SK-N-SH (cell line): Measurements from ENCODE around the gene SEC31B. TPM values are rescaled to one million over a fixed set of nuclear protein-coding genes. Genes with fewer than 3 reads are reported as not detected.

ENCODE experiments used
- CTCF ChIA-PET: fragments of 300-600, 350-600 bp; formaldehyde crosslinking; extraction: SDS; loops from one replicate; lab custom pipeline; 2021; lab: Yijun Ruan, JAX
- POLR2A ChIA-PET: fragments of 350-600 bp; sonication (Branson Sonifier 250); formaldehyde crosslinking; extraction: SDS; loops from one replicate; lab custom pipeline; 2020; ENCODE audit warnings: antibody characterized with exemption, inconsistent platforms; lab: Yijun Ruan, JAX
- DNase-seq: peaks from one replicate; pipeline ENCODE4 v3.0.0; 2012
- H2AFZ ChIP-seq: fragments of 200-600 bp; sonication (generic); 2 replicates; pipeline ENCODE4 v1.8.1; 2016; ENCODE audit warnings: antibody characterized with exemption, mild to moderate bottlenecking, low read depth
- H3F3A ChIP-seq: fragments of 200-600 bp; sonication (generic); replicated peaks from 2 replicates; pipeline ENCODE3; 2016; ENCODE audit warnings: antibody characterized with exemption, mild to moderate bottlenecking; ENCODE audit not compliant: insufficient read depth
- H3K27ac ChIP-seq, 2 experiments: fragments of 200-500 bp in 1 of 2; fragments of 200-600 bp in 1 of 2; sonication (Bioruptor generic) in 1 of 2; sonication (generic), shearing (Covaris generic) in 1 of 2; 2 replicates each; pipeline versions ENCODE4 v1.5.1 to v1.6.1; 2014 to 2016; ENCODE audit warnings: low read depth in 2 of 2, inconsistent platforms in 1 of 2, low read length in 1 of 2, mild to moderate bottlenecking in 1 of 2, mixed read lengths in 1 of 2
- H3K27me3 ChIP-seq: fragments of 200-600 bp; sonication (generic), shearing (Covaris generic); 2 replicates; pipeline ENCODE4 v1.6.1; 2016; ENCODE audit warnings: mixed run types; ENCODE audit not compliant: insufficient read depth
- H3K36me3 ChIP-seq, 2 experiments: fragments of 200-500 bp in 1 of 2; fragments of 200-600 bp in 1 of 2; sonication (Bioruptor generic) in 1 of 2; sonication (generic) in 1 of 2; replicated peaks in 1 of 2; 2 replicates each; pipeline versions ENCODE3 to v1.5.1; 2014 to 2016; ENCODE audit warnings: low read length in 1 of 2, mild to moderate bottlenecking in 1 of 2; ENCODE audit not compliant: insufficient read depth in 2 of 2, control insufficient read depth in 1 of 2
- H3K4me1 ChIP-seq, 2 experiments: fragments of 200-500 bp in 1 of 2; fragments of 200-600 bp in 1 of 2; sonication (Bioruptor generic) in 1 of 2; sonication (generic), shearing (Covaris generic) in 1 of 2; 2 replicates each; pipeline versions ENCODE4 v1.5.1 to v1.6.1; 2014 to 2016; ENCODE audit warnings: low read depth in 1 of 2, low read length in 1 of 2, mixed run types in 1 of 2; ENCODE audit not compliant: insufficient read depth in 2 of 2, control insufficient read depth in 1 of 2
- H3K4me2 ChIP-seq: fragments of 200-600 bp; sonication (generic), shearing (Covaris generic); 2 replicates; pipeline ENCODE4 v1.6.1; 2017; ENCODE audit warnings: mixed run types
- H3K4me3 ChIP-seq, 2 experiments: fragments of 200-500 bp in 1 of 2; fragments of 200-600 bp in 1 of 2; sonication (Bioruptor generic) in 1 of 2; sonication (generic), shearing (Covaris generic) in 1 of 2; 2 replicates each; pipeline versions ENCODE4 v1.5.1 to v1.8.1; 2014 to 2016; ENCODE audit warnings: low read depth in 2 of 2, inconsistent platforms in 1 of 2, low read length in 1 of 2, mild to moderate bottlenecking in 1 of 2, mixed read lengths in 1 of 2, moderate library complexity in 1 of 2
- H3K79me2 ChIP-seq: fragments of 200-600 bp; sonication (generic); 2 replicates; pipeline ENCODE4 v1.8.1; 2017; ENCODE audit warnings: mild to moderate bottlenecking; ENCODE audit not compliant: insufficient read depth
- H3K9ac ChIP-seq: fragments of 200-600 bp; sonication (generic); 2 replicates; pipeline ENCODE4 v1.6.1; 2017; ENCODE audit warnings: mixed run types
- H3K9me2 ChIP-seq: fragments of 200-600 bp; sonication (generic); 2 replicates; pipeline ENCODE4 v1.6.1; 2017; ENCODE audit warnings: mixed run types
- H3K9me3 ChIP-seq: fragments of 200-600 bp; sonication (generic); 2 replicates; pipeline ENCODE4 v1.6.1; 2017; ENCODE audit warnings: mixed run types, mild to moderate bottlenecking, moderate library complexity
- H4K20me1 ChIP-seq: fragments of 200-600 bp; sonication (generic); 2 replicates; pipeline ENCODE4 v1.6.1; 2017; ENCODE audit warnings: mild to moderate bottlenecking, mixed run types; ENCODE audit not compliant: insufficient read depth
- CHD2 ChIP-seq: fragments of 150-350 bp; IDR thresholded peaks from 2 replicates; pipeline ENCODE4 v1.6.1; 2018; ENCODE audit warnings: low read length; ENCODE audit not compliant: partially characterized antibody
- EP300 ChIP-seq, 2 experiments: IDR thresholded peaks; 2 replicates each; pipeline versions ENCODE4 v1.4.0 to v1.6.1; 2012; ENCODE audit warnings: borderline replicate concordance in 1 of 2, low read depth in 1 of 2, low read length in 1 of 2
- EZH2phosphoT487 ChIP-seq: fragments of 200-600 bp; sonication (generic); IDR thresholded peaks from 2 replicates; pipeline ENCODE4 v1.6.1; 2017; ENCODE audit warnings: low read depth, mixed run types, mild to moderate bottlenecking, antibody characterized with exemption, moderate library complexity, borderline replicate concordance
- FOXM1 ChIP-seq: IDR thresholded peaks from 2 replicates; pipeline ENCODE4 v1.4.0; 2012; ENCODE audit warnings: low read depth, mild to moderate bottlenecking
- GATA2 ChIP-seq: sonication (generic); formaldehyde crosslinking; IDR thresholded peaks from 2 replicates; pipeline ENCODE4 v1.5.0; 2020; ENCODE audit warnings: mild to moderate bottlenecking, missing genetic modification reagents
- JUND ChIP-seq: IDR thresholded peaks from 2 replicates; pipeline ENCODE4 v1.4.0; 2012
- MAX ChIP-seq: IDR thresholded peaks from 2 replicates; pipeline ENCODE4 v1.4.0; 2012; ENCODE audit warnings: low read depth
- MXI1 ChIP-seq: IDR thresholded peaks from 2 replicates; pipeline ENCODE4 v1.6.1; 2012; ENCODE audit warnings: mild to moderate bottlenecking, low read depth, low read length, improper control_type of control experiment
- NRF1 ChIP-seq: IDR thresholded peaks from 2 replicates; pipeline ENCODE4 v1.6.1; 2012; ENCODE audit warnings: low read depth, mild to moderate bottlenecking, low read length
- PBX3 ChIP-seq: IDR thresholded peaks from 2 replicates; pipeline ENCODE4; 2012
- POLR2AphosphoS5 ChIP-seq: IDR thresholded peaks from 2 replicates; pipeline ENCODE4 v1.6.1; 2012; ENCODE audit warnings: low read depth, low read length
- RCOR1 ChIP-seq: fragments of 150-350 bp; IDR thresholded peaks from 2 replicates; pipeline ENCODE4 v1.6.1; 2017; ENCODE audit warnings: antibody characterized with exemption, low read length
- SMC3 ChIP-seq: IDR thresholded peaks from 2 replicates; pipeline ENCODE4 v1.6.1; 2012; ENCODE audit warnings: low read depth, low read length, improper control_type of control experiment
- TAF1 ChIP-seq: IDR thresholded peaks from 2 replicates; pipeline ENCODE4 v1.6.1; 2012; ENCODE audit warnings: low read depth, mild to moderate bottlenecking, low read length, moderate library complexity, borderline replicate concordance
- TCF12 ChIP-seq: IDR thresholded peaks from 2 replicates; pipeline ENCODE4 v1.4.0; 2012
- TEAD4 ChIP-seq: IDR thresholded peaks from 2 replicates; pipeline ENCODE4 v1.4.0; 2012; ENCODE audit warnings: mild to moderate bottlenecking, borderline replicate concordance; ENCODE audit not compliant: insufficient read depth
- YY1 ChIP-seq: IDR thresholded peaks from 2 replicates; pipeline ENCODE4 v1.4.0; 2012; ENCODE audit warnings: low read depth, mild to moderate bottlenecking
- ZBTB33 ChIP-seq: IDR thresholded peaks from 2 replicates; pipeline ENCODE4 v1.4.0; 2012; ENCODE audit warnings: low read depth, borderline replicate concordance
- WGBS: methylation state at CpG from one replicate; pipeline ENCODE4 v1.1.6; 2017; ENCODE audit warnings: low lambda C conversion rate; 5-methylcytosine and 5-hydroxymethylcytosine counted together
- polyA plus RNA-seq, 3 experiments: library from polyadenylated mRNA; depleted of rRNA; stranded (reverse); fragments of >200 nt; gene quantifications; 2 replicates each; pipeline ENCODE4 v1.2.3, GENCODE V29; 2012

SEC31B gene
- polyA plus RNA-seq, 1 of the 3 experiments (the other 2 are of a cell fraction) = 8.8 TPM

GRCh38 chr10:100531761-100532160 is 12.1 kb upstream of the SEC31B start:
- Histone ChIP-seq H3K27ac (no peak overlapping the region), H3K9ac (no peak overlapping the region), H3K4me2 (no peak overlapping the region), H4K20me1 (no peaks in the 10 kb centered on the region), H3K9me3 (no peaks in the 10 kb centered on the region), H3K4me1 (peaks cover 6 to 15% of the 10 kb centered on the region in 2 experiments; a peak in 3 of 4 replicates), H3F3A (no peaks in the 10 kb centered on the region), H3K9me2 (no peaks in the 10 kb centered on the region), H3K79me2 (peaks cover 45% of the 10 kb centered on the region), H3K4me3 (no peak overlapping the region), H2AFZ (no peak overlapping the region), H3K27me3 (no peaks in the 10 kb centered on the region), H3K36me3 (peaks cover 5 to 6% of the 10 kb centered on the region in 2 experiments)
- CTCF ChIA-PET = interaction anchor here (1.5 kb wide), 1 partner anchor 211 kb away, joined by 3 read pairs; no protein-coding TSS in a partner anchor
- POLR2A ChIA-PET = no interaction called here
- TF ChIP-seq GATA2 (no peak), TCF12 (no peak), JUND (no peak), EZH2phosphoT487 (no peak)
- DNase-seq = no peak

GRCh38 chr10:100529475-100530298 is 10.0 kb upstream of the SEC31B start, which contains the start of gene NDUFB8:
Gene NDUFB8, minus strand, starts transcription at chr10:100529871. Its CDS starts 20 bp downstream, at chr10:100529851.
- peaks cover 10 to 20% of the 10 kb centered on the region in 2 experiments for H3K36me3 ChIP-seq
- DNase-seq = peak; percentile 89
- peaks cover 35% of the 10 kb centered on the region for H3K79me2 ChIP-seq
- TF ChIP-seq MXI1 = peak; percentile 79
- no peak for TF ChIP-seq PBX3
- peak; percentile 75 for TF ChIP-seq NRF1
- no peak for TF ChIP-seq TCF12
- TF ChIP-seq TEAD4 = no peak
- no peak for TF ChIP-seq JUND
- no peak for TF ChIP-seq EZH2phosphoT487
- no peak for TF ChIP-seq ZBTB33
- TF ChIP-seq SMC3 = no peak
- TF ChIP-seq CHD2 = peak; percentile 31
- peak; percentile 83 for TF ChIP-seq MAX
- peak; percentile 92 for TF ChIP-seq POLR2AphosphoS5
- peak; percentile 93 for TF ChIP-seq YY1
- no peak for TF ChIP-seq FOXM1
- TF ChIP-seq EP300 (IDR thresholded peaks at IDR 0.05; ENCODE audit: borderline replicate concordance in 1 of 2, low read depth in 1 of 2, low read length in 1 of 2) = no peak
- peak; percentile 43; the same call in 1 of the 2 replicates for TF ChIP-seq RCOR1
- peak; percentile 87 for TF ChIP-seq TAF1
- peak within 1 kb of the TSS; percentile 94 for H2AFZ ChIP-seq
- peak within 1 kb of the TSS; percentile 43 to 69; a peak in 2 of 4 replicates for H3K27ac ChIP-seq
- POLR2A ChIA-PET = interaction anchor here (0.6 kb wide), 1 partner anchor 325 kb away, joined by 3 read pairs; no protein-coding TSS in a partner anchor
- no peaks in the 10 kb centered on the region for H3K9me3 ChIP-seq
- no peaks in the 10 kb centered on the region for H4K20me1 ChIP-seq
- H3K9ac ChIP-seq = peak within 1 kb of the TSS; percentile 84
- no peaks in the 10 kb centered on the region for H3F3A ChIP-seq
- H3K4me1 ChIP-seq = peaks cover 6 to 11% of the 10 kb centered on the region in 2 experiments; a peak in 1 of 4 replicates
- H3K9me2 ChIP-seq = no peaks in the 10 kb centered on the region
- 2% methylated on average over 35 of the region's 43 CpGs for WGBS
- H3K4me3 ChIP-seq = peak within 1 kb of the TSS; percentile 75 to 88
- peak within 1 kb of the TSS; percentile 93 for H3K4me2 ChIP-seq
- H3K27me3 ChIP-seq = no peaks in the 10 kb centered on the region
- CTCF ChIA-PET = interaction anchor here (0.8 to 5.9 kb wide), 4 partner anchors 12 to 238 kb away, joined by 3 to 51 read pairs (median 10); no protein-coding TSS in a partner anchor
